Stimulated activated naive CD8-positive, alpha-beta T cell treated with anti-CD3 and anti-CD28 coated beads, Interleukin-15, amount 100 ng/mL, for 72 hours (primary cell): ENCODE measurements around the gene AMIGO3.
"Not testable (repeated sequence)": the region's sequence is repeated elsewhere in the genome, so short reads cannot be mapped to it uniquely, and the experiment has no call there.

Experiments used
- ATAC-seq: fragments of 150-1000 bp; cut with Tn5 transposase; 2 replicates; pipeline ENCODE4 v1.10.0; 2021; ENCODE audit warnings: mild to moderate bottlenecking, moderate library complexity
- DNase-seq, 2 donors: peaks; one replicate each; pipeline ENCODE4 v3.0.0; 2021 to 2022
- H3K27ac Mint-ChIP-seq, 2 donors: one replicate each; pipeline ENCODE4 v1.8.0; 2022; ENCODE audit warnings: mild to moderate bottlenecking in 2 of 2, mixed read lengths in 2 of 2, moderate library complexity in 2 of 2
- H3K27me3 Mint-ChIP-seq: one replicate; pipeline ENCODE4 v1.8.0; 2022; ENCODE audit warnings: mixed read lengths
- H3K4me1 Mint-ChIP-seq: one replicate; pipeline ENCODE4 v1.8.0; 2022; ENCODE audit warnings: mild to moderate bottlenecking, mixed read lengths
- H3K4me3 Mint-ChIP-seq, 2 donors: one replicate each; pipeline ENCODE4 v1.8.0; 2022; ENCODE audit warnings: mild to moderate bottlenecking in 2 of 2, mixed read lengths in 2 of 2, moderate library complexity in 1 of 2
- H3K9me3 Mint-ChIP-seq, 2 donors: one replicate each; pipeline ENCODE4 v1.8.0; 2022; ENCODE audit warnings: mixed read lengths in 2 of 2

The AMIGO3 gene

DNA sequence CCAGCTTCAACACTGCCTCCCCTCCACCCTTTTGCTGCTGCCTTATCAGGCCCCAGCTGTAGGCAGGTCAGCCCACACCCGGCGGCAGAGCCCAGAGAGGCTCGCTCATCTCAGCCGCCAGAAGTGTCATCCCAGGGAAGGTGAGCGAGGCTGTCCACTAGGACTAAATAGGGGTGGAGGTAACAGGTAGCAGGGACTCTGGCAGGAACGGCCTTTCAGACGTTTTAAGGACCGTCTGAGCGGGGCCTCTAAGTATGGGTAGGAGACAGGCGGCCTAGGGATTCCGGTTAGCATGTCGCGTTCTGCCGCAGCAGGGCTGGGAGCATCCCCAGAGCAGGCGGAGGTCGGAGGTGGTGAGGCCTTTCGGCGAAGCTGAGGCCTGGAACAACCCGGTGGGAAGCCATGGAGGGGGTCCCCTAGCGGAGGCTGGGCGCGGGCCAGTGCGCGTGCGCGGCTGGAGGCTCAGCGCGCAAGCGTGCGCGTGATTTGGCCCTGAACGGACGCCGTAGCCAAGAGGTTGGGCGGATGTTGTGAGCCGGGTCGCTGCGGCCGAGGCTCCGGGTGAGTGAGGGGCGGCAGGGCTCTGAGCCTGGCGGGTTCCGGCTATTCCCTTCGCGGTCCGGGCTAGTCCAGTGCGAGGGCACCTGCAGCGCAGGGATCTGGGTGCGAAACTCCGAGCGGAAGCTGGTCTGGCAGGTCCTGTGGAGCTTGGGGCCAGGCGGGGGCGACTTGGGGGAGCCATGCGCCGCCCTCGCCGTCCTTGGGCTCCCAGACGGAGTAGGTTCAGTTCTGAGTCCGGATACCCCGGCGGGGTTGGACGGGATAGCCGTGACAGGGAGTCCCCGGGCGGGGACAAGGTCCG is 30.2 kb downstream of the AMIGO3 start, which contains the start of the genes MST1 and RNF123:
TSS of gene MST1 (minus strand) at position 429 of the 862 bp plus-strand sequence. CDS start 783 bp downstream, outside the sequence.
TSS of gene RNF123 (plus strand) at position 512 of the 862 bp plus-strand sequence. CDS start 1,609 bp downstream, outside the sequence.
- peak within 1 kb of the TSS; percentile 88 to 97 for H3K4me3 Mint-ChIP-seq
- peaks cover 60% of the 10 kb centered on the region for H3K4me1 Mint-ChIP-seq
- H3K9me3 Mint-ChIP-seq, result no peaks in the 10 kb centered on the region
- ATAC-seq (peak; percentile 75), DNase-seq (peak; percentile 93)
- H3K27ac Mint-ChIP-seq, result peak within 1 kb of the TSS; percentile 95 to 98
- H3K27me3 Mint-ChIP-seq, result no peaks in the 10 kb centered on the region

DNA sequence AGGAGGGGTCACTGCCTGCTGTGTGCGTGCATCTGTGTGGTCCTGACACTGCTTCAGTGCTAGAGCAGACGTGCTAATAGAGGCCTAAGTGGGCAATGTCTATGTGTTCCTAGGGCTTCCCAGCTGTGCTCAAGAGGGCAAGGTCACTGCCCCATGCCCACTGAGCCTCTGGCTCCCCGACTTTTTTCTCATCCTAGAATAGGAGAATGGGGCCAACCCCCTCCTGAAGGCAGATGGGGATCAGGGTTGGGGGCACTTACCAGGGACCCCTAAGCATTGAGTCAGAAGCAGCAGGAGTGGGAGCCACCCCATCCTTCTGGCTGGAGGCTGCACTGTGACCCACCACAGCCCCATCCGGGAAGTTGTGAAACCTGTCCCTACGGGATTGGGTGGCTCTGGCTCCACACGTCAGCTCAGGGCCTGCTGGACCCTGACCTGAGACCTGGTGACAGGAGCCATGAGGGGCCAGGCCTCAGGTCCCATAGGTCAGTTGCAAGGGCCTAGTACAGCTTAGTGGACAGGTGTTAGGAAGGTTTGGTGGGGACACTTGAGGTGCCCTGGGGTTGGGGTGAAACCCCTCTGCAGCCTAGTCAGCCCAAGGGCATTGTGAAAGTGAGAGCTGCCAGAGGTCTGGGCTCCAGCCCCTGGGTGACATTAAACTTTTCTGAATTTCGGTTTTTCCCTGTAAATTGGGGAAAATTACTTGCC is 31.0 kb downstream of the AMIGO3 start:
- H3K9me3 Mint-ChIP-seq, DNase-seq, H3K27me3 Mint-ChIP-seq: not testable (repeated sequence)
- H3K27ac Mint-ChIP-seq, result peak overlapping the region; percentile 95 to 98
- peak overlapping the region; percentile 88 to 97 for H3K4me3 Mint-ChIP-seq
- ATAC-seq, result peak; percentile 3
- peaks cover 55% of the 10 kb centered on the region for H3K4me1 Mint-ChIP-seq

DNA sequence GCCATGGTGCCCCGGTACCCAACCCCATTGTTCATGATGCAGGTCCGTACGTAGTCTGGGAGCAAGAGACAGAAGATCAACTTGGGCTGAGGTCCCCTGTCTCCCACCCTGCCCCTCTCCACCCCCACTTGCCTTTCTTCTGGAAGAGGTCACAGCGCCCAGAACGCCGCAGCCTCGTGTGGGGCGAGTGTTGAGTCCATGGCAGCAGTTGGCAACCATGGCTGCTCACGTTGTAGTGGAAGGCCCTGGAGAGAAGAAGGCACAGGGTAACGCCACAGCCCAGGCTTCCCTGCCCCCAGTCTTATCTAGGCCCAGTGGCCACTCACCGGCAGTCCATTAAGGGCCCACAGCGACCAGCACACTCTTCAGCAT is 32.1 kb downstream of the AMIGO3 start:
- H3K9me3 Mint-ChIP-seq, H3K27me3 Mint-ChIP-seq, H3K27ac Mint-ChIP-seq, DNase-seq, ATAC-seq: not testable (repeated sequence)
- Mint-ChIP-seq H3K4me1 (peaks cover 55% of the 10 kb centered on the region), H3K4me3 (peak overlapping the region in 1 of 2 donors; percentile 80)

DNA sequence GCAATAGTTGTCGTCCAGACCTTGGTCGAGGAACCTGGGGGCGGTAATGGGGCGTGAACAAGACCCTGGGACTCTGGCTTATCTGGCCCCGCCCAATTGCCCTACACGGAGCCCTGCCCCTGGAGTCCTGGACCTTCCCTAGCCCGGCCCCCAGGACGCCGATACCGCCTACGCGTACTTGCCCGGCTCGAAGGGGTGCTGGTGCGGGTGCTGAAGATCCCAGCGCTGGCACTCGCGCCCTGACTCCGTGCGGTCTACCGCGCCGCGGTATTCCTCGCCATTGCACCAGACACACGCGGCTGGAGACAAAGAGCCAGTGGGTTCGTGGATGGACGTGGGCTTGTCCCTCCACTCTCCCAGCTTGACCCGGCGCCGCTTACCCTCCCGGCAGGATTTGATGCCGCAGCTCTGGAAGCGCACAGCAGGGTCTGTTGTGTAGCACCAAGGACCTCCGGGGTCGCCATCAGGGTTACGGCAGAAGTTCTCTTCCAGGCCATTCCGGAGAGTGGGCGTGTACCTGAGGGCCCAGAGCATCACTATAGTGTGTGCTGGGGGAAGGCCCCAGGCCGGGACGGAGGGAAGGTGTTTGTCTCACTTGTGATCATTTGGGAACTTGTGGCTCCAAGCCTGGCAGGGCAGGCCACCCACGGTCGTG is 32.6 kb downstream of the AMIGO3 start:
- not testable (repeated sequence) for H3K27me3 Mint-ChIP-seq, H3K27ac Mint-ChIP-seq, H3K9me3 Mint-ChIP-seq
- ATAC-seq (peak; percentile 54), DNase-seq (peak; percentile 51 to 64)
- Mint-ChIP-seq H3K4me1 (peaks cover 55% of the 10 kb centered on the region), H3K4me3 (peak overlapping the region; percentile 60 to 80)

DNA sequence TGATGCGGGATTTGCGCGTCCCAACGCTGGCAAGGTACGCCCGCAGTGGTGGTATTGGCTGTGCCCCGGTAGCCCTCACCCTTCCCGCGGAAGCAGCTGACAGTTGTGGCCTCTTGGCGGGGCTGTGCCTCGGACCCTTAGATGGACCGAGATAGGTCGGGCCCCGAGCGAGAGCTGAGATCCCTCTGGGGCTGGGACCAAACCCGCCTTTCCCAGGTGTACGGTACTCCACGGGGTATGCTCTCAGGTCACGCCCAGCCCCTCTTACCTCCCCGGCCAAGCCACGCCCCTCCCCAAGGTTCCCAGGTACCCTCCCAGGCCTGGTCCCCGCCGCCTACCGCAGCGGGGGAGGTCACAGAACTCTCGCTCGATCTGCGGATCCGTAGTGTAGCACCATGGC is 33.1 kb downstream of the AMIGO3 start:
- Mint-ChIP-seq H3K4me3 (peak overlapping the region; percentile 70 to 80), H3K4me1 (peaks cover 52% of the 10 kb centered on the region)
- ATAC-seq (peak; percentile 29), DNase-seq (peak; percentile 30 to 33)
- not testable (repeated sequence) for H3K27ac Mint-ChIP-seq, H3K9me3 Mint-ChIP-seq, H3K27me3 Mint-ChIP-seq

DNA sequence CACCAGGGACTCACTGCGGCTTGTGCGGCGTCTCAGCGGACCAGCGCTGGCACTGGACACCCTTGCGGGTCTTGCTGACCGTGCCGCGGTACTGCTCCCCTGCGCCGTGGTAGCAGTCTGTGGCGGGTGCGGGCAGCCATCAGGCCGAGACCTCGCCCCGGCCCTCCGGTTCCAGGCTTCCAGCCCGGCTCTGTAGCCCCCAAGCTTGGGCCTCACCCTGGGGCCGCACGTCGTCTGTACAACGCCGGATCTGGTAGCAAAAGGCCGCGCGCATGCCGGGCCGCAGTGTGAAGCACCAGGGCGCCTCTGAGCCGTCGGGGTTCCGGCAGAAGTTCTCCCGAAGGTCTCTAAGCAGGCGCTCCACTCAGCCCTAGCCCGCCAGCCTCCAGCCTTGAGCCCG is 33.6 kb downstream of the AMIGO3 start:
- not testable (repeated sequence) for H3K27ac Mint-ChIP-seq, DNase-seq, H3K9me3 Mint-ChIP-seq, H3K27me3 Mint-ChIP-seq
- H3K4me1 Mint-ChIP-seq, result peaks cover 49% of the 10 kb centered on the region
- ATAC-seq, result peak; percentile 2
- peak overlapping the region in 1 of 2 donors; percentile 42 for H3K4me3 Mint-ChIP-seq

DNA sequence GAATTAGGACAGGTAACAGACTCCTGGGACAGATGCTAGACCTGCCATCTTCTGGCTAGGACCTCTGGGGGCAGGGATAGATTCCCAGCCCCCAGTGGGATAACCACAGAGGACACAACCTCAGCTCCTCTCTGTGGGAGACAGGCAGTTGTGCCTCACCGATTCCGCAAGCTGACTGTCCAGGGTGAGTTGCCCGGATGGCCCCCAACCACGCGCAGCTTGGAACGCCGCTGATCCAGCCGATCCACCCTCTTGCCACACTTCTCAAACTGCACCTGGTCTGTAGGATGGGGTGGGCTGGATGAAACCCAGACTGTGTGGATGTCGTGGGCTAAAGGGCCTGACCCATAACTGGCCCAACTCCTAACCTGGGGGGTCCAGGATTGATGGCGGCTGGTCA is 34.4 kb downstream of the AMIGO3 start:
- H3K4me1 Mint-ChIP-seq, result peaks cover 49% of the 10 kb centered on the region
- not testable (repeated sequence) for H3K27me3 Mint-ChIP-seq, DNase-seq, ATAC-seq, H3K27ac Mint-ChIP-seq, H3K9me3 Mint-ChIP-seq
- H3K4me3 Mint-ChIP-seq, result peak overlapping the region in 1 of 2 donors; percentile 41

DNA sequence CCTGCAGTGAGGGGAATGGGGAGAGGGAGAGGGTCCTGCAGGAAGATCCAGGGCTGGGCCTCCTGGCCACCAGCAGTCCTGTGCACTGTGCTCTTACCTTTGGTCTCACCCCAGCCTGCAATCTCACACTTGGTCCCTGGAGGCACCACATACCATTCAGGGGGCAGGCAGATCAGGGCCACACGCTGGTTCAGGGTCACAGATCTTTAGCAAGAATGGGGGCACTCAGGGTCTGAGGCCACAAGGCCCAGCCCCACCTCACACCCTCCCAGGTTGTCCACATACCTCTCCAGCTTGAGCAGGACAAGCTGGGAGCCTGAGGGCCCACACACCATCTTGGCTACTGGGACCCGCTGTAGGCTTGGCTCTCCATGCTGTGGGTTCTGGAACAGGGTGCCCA is 35.0 kb downstream of the AMIGO3 start:
- not testable (repeated sequence) for H3K27ac Mint-ChIP-seq, ATAC-seq, H3K9me3 Mint-ChIP-seq, H3K27me3 Mint-ChIP-seq, H3K4me3 Mint-ChIP-seq, DNase-seq
- H3K4me1 Mint-ChIP-seq, result peaks cover 48% of the 10 kb centered on the region

DNA sequence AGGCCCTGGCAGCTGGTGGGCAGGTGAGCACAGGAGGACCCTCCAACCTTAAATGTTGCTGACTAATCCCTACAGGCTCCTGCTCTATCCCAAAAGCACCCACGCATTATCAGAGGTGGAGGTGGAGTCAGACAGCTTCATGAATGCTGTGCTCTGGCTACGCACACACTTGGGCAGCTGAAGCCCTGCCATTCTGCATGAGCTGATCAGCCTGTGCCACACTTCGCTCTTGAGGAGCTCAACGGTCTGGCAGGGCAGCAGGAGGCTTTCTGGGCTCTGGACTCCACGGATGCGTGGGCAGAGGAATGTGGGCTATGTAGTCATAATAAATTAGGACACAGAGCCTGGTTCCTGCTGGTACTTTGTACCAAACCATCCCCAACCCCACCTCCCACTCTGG is 36.3 kb downstream of the AMIGO3 start:
- H3K27ac Mint-ChIP-seq, result no peak overlapping the region
- no peak overlapping the region for H3K4me3 Mint-ChIP-seq
- ATAC-seq, result no peak

DNA sequence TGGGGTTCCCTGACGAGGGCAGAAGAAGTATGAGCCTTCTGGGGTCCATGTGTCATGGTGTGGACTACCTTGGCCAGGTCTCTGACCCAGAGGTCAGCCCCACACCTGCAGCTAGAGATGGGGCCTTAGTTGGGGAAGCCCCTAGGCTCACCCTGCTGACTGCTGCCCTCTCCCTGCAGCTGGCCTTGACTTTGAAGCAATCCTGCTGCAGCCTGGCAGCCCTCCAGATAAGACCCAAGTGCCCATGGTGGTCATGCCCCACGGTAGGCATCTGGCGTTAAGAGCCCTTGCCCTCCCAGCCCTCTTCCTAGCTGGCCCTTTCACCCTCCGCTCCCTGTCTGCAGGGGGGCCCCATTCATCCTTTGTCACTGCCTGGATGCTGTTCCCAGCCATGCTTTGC is 37.9 kb downstream of the AMIGO3 start:
- Mint-ChIP-seq H3K27ac (no peak overlapping the region), H3K4me3 (no peak overlapping the region), H3K27me3 (no peaks in the 10 kb centered on the region), H3K4me1 (peaks cover 37% of the 10 kb centered on the region), H3K9me3 (no peaks in the 10 kb centered on the region)
- ATAC-seq (no peak), DNase-seq (no peak)

More for the DNA sequence above, 36.3 kb downstream of the AMIGO3 start:
- H3K4me1 Mint-ChIP-seq, result peaks cover 36% of the 10 kb centered on the region
- H3K9me3 Mint-ChIP-seq, result no peaks in the 10 kb centered on the region
- no peak for DNase-seq
- no peaks in the 10 kb centered on the region for H3K27me3 Mint-ChIP-seq

DNA sequence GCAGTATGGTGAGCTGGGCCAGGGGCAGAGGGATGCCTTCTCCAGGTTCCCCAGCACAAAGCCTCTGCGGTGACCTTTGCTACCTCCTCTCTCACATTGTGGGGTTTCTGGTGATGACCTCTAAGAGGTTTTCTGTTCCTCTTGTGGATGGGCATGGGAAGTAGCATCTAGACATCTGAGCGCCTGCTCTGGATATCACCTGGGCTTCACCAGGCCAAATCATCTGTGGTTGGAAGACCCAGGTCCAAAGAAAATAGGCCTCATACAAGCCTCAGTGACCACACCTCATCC is 38.3 kb downstream of the AMIGO3 start:
- Mint-ChIP-seq H3K27ac (no peak overlapping the region), H3K4me1 (peaks cover 36% of the 10 kb centered on the region), H3K4me3 (no peak overlapping the region), H3K27me3 (no peaks in the 10 kb centered on the region), H3K9me3 (no peaks in the 10 kb centered on the region)
- DNase-seq (no peak), ATAC-seq (no peak)

DNA sequence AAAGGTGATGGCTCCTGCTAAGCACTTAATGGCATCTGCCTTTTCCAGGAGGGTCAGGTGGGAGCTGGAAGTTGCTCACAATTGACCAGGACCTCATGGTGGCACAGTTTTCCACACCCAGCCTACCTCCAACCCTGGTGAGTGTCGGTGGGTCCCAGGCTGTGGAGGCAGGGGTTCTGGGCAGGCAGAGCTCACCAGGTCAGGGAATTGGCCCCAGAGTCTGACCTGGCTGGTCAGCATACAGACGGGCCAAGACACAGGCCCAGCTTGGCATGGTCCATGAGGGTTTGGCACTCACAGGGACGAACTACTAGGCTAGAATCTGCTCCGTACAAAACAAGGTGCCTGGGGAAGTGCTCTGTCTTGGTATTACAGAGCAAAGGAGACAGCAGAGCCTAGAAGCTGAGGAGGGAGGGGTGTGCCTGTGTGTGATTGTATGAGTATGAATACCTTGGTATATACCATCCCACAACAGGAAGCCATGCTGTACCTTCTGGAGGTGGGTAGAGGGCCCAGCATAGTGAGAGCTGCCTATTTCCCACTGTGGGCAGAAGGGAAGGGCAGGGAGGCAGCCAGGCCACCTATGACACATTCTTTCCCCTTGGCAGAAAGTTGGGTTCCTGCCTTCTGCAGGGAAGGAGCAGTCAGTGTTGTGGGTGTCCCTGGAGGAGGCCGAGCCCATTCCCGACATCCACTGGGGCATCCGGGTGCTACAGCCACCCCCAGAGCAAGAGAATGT is 38.8 kb downstream of the AMIGO3 start:
- no peaks in the 10 kb centered on the region for H3K9me3 Mint-ChIP-seq
- DNase-seq, result no peak
- H3K27ac Mint-ChIP-seq, result peak overlapping the region in 1 of 2 donors; percentile 79
- peaks cover 40% of the 10 kb centered on the region for H3K4me1 Mint-ChIP-seq
- no peaks in the 10 kb centered on the region for H3K27me3 Mint-ChIP-seq
- no peak for ATAC-seq
- no peak overlapping the region for H3K4me3 Mint-ChIP-seq

DNA sequence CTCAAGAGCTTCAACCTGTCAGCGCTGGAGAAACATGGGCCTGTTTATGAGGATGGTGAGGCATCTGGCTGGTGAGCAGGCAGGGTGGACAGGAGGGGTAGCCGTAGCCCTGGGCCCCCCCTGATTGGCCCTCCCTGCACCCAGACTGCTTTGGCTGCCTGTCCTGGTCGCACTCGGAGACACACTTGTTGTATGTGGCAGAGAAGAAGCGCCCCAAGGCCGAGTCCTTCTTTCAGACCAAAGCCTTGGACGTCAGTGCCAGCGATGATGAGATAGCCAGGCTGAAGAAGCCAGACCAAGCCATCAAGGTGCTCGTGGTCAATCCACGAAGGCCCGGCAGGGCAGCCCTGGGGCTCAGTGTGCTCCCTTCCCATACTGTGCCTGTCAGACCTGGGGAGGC is 43.6 kb downstream of the AMIGO3 start:
- ATAC-seq, result no peak
- peak overlapping the region in 1 of 2 donors; percentile 89 for H3K4me3 Mint-ChIP-seq
- H3K27ac Mint-ChIP-seq, result no peak overlapping the region

DNA sequence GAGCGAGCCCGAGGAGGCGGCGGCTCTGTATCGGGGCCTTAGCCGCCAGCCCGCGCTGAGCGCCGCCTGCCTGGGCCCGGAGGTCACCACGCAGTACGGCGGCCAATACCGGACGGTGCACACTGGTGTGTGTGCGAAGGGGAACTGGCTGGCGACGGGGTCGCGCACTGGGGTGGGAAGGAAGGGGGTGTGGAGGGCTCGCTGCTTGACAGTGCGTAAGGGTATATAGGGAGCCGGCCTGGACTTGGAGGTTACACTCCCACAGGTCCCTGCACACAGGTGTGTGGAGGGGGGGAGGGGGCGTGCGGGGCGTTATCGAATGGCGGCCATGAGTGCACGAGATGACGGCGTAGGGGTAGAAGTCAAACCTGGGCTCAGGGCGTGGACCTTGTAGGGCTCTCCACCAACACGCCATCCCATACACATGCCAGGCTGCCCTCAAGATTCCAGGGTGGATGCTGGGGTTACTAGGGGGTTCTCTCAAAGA is 44.9 kb downstream of the AMIGO3 start:
- ATAC-seq (peak; percentile 36), DNase-seq (no peak)
- H3K4me3 Mint-ChIP-seq, result peak overlapping the region; percentile 89
- no peaks in the 10 kb centered on the region for H3K27me3 Mint-ChIP-seq
- peak overlapping the region in 1 of 2 donors; percentile 98 for H3K27ac Mint-ChIP-seq
- no peaks in the 10 kb centered on the region for H3K9me3 Mint-ChIP-seq
- peaks cover 45% of the 10 kb centered on the region for H3K4me1 Mint-ChIP-seq

More for the DNA sequence above, 43.6 kb downstream of the AMIGO3 start:
- peaks cover 58% of the 10 kb centered on the region for H3K4me1 Mint-ChIP-seq
- DNase-seq, result no peak
- H3K27me3 Mint-ChIP-seq, result no peaks in the 10 kb centered on the region
- no peaks in the 10 kb centered on the region for H3K9me3 Mint-ChIP-seq
